Measurements from ENCODE around the gene RTRAF.

Gene RTRAF

DNA sequence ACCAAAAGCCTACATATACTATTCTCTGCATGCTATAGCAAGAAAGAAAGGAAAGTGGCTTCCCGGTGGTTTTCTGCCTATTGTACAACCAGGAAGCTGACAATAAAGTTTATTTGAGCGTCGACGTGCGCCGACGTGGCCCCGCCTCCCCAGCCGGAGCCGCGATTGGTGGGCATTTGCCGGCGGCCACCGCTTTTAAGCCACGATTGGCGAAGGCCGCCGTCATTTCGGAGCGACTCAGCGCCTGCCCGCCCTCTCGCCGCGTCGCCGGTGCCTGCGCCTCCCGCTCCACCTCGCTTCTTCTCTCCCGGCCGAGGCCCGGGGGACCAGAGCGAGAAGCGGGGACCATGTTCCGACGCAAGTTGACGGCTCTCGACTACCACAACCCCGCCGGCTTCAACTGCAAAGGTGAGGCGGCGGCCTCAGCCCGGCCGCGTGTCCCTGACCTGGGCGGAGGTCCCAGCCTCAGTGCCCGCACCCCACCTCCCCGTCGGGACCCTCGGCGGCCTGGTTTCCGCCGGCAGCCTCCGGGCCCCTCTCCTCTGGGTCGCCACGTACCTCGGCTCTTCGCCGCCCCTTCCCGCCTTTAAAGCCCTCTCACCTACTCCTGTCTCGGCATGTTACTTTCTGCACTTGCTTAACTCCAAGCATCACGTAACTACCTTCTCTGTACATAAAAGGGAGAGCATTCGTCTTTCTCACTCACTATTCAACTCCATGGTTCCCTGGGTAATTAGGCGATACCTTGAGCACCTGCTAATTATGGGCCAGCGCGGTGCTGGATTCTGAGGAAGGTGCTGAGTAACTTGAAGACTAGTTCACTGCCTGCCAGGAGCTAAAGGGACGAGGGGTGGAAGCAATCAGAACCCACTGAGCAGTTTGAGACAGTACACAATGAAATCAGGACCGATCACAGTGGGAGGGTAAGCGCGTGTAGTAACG lies at the start of gene RTRAF:
Gene RTRAF (plus strand): TSS at position 254 of the 942 bp plus-strand sequence. CDS start 94 bp downstream, at position 348.
- peak; percentile 81 to 90 for DNase-seq (ENCODE audit: low read depth in 2 of 2)

DNA sequence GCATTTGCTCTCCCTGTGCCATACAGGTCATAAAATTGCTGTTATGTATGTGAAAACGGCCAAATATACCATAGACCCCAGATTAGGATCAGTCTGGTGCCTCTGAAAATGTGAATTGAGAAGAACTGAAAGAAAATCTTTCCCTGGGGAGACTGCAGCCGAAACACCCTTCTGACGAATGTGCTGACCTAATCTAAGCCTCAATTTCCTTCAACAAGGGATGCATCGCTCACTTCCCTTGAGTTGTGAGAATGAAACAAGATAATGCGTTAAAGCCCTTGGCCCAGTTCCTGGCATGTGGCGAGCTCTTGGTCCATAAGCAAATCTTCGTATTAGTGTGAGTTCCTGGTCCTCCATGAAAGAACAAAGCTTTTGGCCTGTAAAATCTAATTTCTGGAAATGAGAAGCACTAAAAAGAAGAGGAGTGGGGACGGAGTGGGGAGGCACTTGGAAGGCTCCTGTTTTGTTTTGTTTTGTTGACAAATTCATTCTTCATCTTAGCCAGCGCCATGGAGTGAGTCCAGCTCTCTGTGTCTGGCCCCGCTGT lies 49.5 kb upstream of the RTRAF start:
- no peak for DNase-seq (ENCODE audit: low read depth in 2 of 2)

- no peak for DNase-seq (ENCODE audit: low read depth in 2 of 2)
These were observed 46.4 kb upstream of the RTRAF start for GRCh38 chr14:51942971-51943370.

DNA sequence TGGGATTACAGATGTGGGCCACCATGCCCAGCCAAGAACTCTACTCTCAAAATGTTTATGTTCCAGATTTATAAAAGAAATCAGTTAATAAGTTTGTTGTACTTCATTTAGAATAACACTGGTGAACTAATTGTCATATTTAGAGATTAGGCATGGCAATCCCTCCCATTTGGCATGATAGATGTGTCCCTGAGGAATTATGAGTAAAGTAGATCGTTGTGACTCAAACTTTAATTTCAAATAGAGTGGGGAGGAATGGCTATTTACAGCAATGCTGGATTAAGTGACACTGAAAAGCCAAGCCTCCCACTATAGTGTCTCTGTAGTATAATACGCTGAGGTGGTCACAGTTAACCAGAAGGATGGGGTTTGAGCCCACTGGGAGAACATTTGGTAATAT lies 39.3 kb upstream of the RTRAF start:
- no peak for DNase-seq (ENCODE audit: low read depth in 2 of 2)

DNA sequence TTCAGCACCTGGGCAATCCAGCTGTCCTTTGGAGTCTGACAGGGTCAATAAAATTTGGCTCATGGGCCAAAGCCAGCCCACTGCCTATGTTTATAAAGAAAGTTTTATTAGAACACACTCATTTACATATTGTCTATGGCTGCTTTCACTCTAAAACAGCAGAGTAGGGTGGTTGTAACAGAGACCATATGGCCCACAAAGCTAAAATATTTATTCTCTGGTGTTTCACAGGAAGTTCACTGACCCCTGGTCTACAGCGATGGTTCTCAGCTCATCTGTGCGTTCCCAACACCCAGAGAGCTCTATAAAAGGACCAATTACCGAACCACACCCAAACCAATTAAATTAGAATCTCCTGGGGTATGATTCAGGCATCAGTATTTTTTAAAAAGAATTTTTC lies 37.7 kb upstream of the RTRAF start:
- no peak for DNase-seq (ENCODE audit: low read depth in 2 of 2)

- no peak for DNase-seq (ENCODE audit: low read depth in 2 of 2)
These were observed 35.3 kb upstream of the RTRAF start for GRCh38 chr14:51954031-51954430.

DNA sequence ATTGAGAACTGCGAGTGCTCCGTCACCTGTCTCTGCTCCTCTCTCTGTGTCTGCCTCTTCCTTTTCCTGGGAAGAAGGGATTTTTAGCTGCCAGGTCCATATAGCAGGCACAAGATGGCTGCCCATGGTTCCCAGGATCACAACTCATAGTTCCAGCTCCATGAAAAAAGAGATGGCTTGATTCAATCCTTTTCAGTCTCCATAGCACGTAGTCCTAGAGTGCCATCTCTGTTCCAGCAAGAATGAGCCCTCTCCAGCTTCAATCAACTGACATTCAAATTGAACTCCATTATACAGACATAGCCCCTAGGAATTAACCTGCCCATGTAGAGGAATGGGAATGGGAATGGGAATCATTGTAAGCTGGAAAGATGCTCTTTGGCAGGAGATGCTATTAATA lies 34.7 kb upstream of the RTRAF start:
- no peak for DNase-seq (ENCODE audit: low read depth in 2 of 2)

- DNase-seq (ENCODE audit: low read depth in 2 of 2), result no peak
These were observed 31.4 kb upstream of the RTRAF start for GRCh38 chr14:51957950-51958349.

DNA sequence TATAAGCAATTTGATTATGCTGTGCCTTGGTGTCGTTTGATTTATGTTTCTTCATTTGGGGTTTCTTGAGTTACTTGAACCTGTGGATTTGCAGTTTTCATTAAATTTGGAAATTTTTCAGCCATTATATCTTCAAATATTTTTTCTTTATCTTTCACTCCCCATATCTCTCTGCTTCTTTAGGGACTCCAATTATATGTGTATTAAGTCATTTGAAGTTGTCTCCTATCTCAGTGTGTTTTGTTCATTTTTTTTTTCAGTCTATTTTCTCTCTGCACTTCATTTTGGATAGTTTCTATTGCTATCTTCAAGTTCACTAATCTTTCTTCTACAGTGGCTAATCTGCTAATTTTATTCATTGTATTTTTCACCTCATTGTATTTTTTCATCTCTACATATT lies 29.4 kb upstream of the RTRAF start:
- no peak for DNase-seq (ENCODE audit: low read depth in 2 of 2)

DNA sequence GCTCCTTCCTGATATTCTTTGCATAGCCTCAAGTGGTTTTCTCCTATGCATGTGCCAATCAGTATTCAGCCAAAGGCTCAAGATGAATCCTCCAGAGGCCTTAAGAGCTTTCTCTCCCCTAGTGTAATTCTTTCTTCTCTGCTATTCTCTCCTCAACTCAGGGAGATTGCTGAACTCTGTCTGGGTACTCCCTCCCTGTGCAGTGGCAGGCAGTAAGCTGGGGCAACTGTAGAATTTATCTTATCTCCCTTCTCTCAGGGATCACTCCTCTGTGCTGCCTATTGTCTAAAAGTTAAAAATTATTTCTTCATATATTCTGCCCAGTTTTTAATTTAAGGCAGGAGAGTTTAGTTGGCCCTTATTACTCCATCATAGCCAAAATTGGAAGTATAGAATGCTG lies 28.5 kb upstream of the RTRAF start:
- DNase-seq (ENCODE audit: low read depth in 2 of 2), result no peak

- DNase-seq (ENCODE audit: low read depth in 2 of 2), result no peak
These were observed 26.6 kb upstream of the RTRAF start for GRCh38 chr14:51962711-51963110.

- no peak for DNase-seq (ENCODE audit: low read depth in 2 of 2)
These were observed 26.1 kb upstream of the RTRAF start for GRCh38 chr14:51963286-51963685.

DNA sequence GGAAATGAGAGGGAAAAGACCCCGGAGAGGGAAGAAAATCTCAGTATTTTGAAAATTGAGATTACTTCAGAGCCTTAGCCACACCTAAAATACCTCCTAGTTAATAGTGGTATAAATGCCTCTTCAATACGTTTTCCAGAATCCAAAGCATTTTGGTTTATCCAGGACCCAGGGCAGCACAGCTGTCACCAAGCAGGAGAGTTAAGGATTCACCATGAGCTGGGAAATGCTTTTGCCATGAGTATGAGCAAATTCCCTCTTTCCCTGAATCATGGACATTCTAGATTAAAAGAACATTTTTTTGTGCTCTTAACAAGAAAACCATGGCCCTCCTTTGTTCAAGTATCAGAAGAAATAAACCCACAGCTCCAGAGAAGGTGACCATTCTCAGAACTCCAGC lies 21.8 kb upstream of the RTRAF start:
- DNase-seq (ENCODE audit: low read depth in 2 of 2), result no peak

DNA sequence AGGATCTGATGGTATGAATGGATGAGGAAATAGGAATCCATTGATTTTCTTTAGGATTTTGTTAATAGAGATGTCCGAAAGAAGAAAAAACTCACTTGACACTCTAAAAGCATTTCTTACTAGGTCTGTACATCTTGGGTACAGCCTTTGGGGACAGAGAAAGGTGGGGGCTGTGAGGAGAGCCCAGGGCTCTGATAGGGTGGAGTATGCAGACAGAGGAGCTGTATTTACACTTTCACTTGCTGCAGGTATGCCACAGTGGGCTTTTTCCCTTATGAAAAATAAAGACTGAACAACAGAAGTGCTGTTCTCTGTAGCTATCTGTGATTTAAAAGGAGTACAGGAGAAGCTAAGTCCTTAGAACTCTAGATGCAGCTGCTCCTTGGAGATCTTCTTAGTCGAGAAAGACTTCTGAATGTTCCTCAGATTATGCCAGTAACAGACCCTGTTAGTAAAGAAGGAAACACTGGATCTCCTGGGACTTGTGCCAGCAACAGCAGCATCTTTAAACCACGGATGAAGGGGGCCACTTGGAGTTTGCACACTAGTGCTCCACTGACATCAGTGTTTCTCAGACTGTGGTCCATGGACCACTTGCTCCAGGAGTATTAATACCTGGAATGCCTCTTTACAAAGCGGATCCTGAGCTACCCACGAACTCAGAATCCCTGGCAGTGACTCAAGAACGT lies 19.4 kb upstream of the RTRAF start:
- DNase-seq (ENCODE audit: low read depth in 2 of 2), result no peak

DNA sequence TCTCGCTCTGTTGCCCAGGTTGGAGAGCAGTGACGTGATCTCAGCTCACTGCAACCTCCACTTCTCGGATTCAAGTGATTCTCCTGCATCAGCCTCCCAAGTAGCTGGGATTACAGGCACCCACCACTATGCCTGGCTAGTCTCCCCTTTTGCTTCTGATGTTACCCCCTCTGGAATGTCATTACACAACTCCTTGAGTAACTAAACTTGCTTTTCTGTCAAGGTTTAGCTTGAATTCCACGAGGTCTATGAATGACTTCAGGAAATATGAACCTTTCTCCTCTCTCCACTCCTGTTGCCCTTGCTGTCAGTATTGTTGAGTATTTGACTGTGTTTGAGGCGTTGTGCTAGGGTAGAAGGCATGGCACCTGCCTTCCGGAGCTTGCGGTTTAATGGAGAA lies 16.8 kb upstream of the RTRAF start:
- DNase-seq (ENCODE audit: low read depth in 2 of 2), result no peak

- no peak for DNase-seq (ENCODE audit: low read depth in 2 of 2)
These were observed 12.3 kb upstream of the RTRAF start for GRCh38 chr14:51977075-51977474.

DNA sequence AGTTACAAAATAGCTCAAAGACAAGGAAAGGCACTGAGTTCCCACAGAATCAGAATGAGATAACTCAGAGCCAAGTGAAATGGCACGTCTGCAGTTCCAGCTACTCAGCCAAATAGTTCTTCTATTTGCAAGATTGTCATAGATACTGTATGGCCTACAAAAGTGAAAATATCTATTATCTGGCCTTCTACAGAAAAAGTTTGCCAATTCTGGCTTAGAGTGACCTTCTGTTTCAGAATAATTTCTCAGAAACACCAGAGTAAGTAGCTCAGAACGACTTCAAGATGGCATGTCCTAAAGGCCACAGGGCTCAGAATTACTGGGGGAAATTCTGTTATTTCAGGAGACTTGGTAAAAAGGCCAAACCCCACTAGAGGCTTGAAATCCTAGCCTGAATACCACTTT lies 10.7 kb upstream of the RTRAF start:
- DNase-seq (ENCODE audit: low read depth in 2 of 2), result no peak

DNA sequence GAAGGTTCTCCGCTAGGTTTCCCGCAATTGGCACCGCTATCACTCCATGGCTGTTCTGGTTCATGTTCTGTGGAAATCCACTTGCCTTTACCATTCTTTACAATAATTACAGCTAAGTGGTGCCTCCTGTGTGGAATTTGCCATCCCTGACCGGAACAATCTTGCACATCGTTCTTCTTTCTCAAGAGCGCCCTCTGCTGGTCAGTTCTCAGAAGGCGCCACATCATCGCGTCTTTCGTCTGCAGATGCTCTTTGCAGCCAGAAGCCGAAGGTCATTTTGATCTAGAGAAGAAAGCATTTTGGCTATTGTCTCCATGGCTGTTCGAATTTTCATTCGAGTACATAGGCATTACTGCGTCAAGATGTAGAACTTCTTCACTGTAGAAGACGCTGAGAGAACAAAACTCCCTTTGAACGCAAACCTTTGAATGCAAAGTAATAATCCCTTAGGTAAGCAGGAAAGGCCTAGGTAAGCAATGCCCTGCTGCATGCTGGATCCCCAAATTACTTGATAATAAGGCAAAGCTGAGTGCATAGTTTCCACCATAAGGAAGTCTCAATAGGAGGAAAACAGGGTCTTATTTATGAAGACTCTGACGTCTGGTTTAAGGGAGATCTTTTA lies 10.1 kb upstream of the RTRAF start:
- DNase-seq (ENCODE audit: low read depth in 2 of 2), result peak; percentile 62 to 75

GRCh38 chr14:51981218-51981854 lies 8.0 kb upstream of the RTRAF start:
- DNase-seq (ENCODE audit: low read depth in 2 of 2), result no peak

GRCh38 chr14:51988221-51988620 lies 1.1 kb upstream of the RTRAF start:
- no peak for DNase-seq (ENCODE audit: low read depth in 2 of 2)

DNA sequence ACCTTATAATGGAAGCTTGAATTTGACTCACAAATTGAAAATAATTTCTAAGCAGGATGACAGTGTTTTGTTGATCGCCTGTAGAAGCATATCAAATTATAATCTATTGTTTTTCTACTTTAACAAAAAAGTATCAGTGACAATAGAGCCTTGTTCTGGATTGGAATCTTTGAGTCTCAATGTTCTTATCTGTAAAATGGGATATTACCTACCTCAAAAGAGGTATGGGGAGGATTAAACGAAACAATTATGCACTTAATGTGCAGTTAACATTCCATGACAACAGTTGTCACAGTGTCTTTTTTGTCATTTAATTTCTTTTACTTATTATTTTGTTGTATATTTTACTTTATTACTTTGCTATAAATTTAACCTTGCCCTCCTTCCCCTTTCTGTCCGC lies 1.1 kb downstream of the RTRAF start:
- DNase-seq (ENCODE audit: low read depth in 2 of 2), result no peak

Data from stimulated activated CD4-positive, alpha-beta T cell treated with anti-CD3 and anti-CD28 coated beads, Interleukin-15, amount 100 ng/mL, for 48 hours (primary cell).